Ovary (tissue), 9 donors: ENCODE measurements around the gene SCML1. TPM values are rescaled to one million over a fixed set of nuclear protein-coding genes. Genes with fewer than 3 reads are reported as not detected.

ENCODE experiments used
- DNase-seq, 5 donors: peaks; one replicate each; pipeline ENCODE4 v3.0.0-alpha.2; 2019 to 2020
- H3K27ac ChIP-seq, 2 donors: fragments of 200-600 bp; one replicate each; pipeline versions ENCODE4 v1.5.1 to v1.8.0; 2019 to 2022
- H3K27me3 ChIP-seq: fragments of 200-600 bp; one replicate; pipeline ENCODE4 v1.8.0; 2022
- H3K36me3 ChIP-seq: fragments of 200-600 bp; sonication (generic); one replicate; pipeline ENCODE4 v1.5.1; 2019
- H3K4me1 ChIP-seq: one replicate; pipeline ENCODE4 v1.8.1; 2013; ENCODE audit warnings: mild to moderate bottlenecking, moderate library complexity; ENCODE audit not compliant: insufficient read depth
- H3K4me3 ChIP-seq: fragments of 200-600 bp; sonication (generic); one replicate; pipeline ENCODE4 v1.5.1; 2017
- H3K9me3 ChIP-seq, 2 donors: fragments of 200-600 bp in 1 of 2; sonication (generic) in 1 of 2; one replicate each; pipeline versions ENCODE4 v1.5.1 to v1.8.1; 2013 to 2019; ENCODE audit warnings: mild to moderate bottlenecking in 1 of 2, moderate library complexity in 1 of 2
- EP300 ChIP-seq: sonication (generic); formaldehyde crosslinking; IDR thresholded peaks from one replicate; pipeline ENCODE4 v1.6.1; 2017; ENCODE audit warnings: antibody characterized with exemption
- POLR2A ChIP-seq: fragments of 450-650 bp; IDR thresholded peaks from one replicate; pipeline ENCODE4 v1.6.1; 2017; ENCODE audit warnings: antibody characterized with exemption, mild to moderate bottlenecking, moderate library complexity
- WGBS, 3 donors: extraction: QIAGEN DNeasy Blood & Tissue Kit in 1 of 3; methylation state at CpG; one replicate each; pipeline versions ENCODE4 v1.1.5 to v1.1.7; 2013 to 2017; 5-methylcytosine and 5-hydroxymethylcytosine counted together
- intact Hi-C, 4 donors: fragments of 100-400 bp; cut with DNase I; formaldehyde crosslinking; loops; one replicate each; pipeline versions ENCODE4 v1.11.0 to v1.15.1; 2022 to 2023
- polyA plus RNA-seq, 2 donors: library from polyadenylated mRNA; stranded (reverse); fragments of 200-250 nt in 1 of 2; fragments of 350-450 nt in 1 of 2; fragmentation: Illumina TruSeq in 1 of 2; extraction: RNeasy Lipid Tissue Mini Kit (QIAGEN cat#74804) in 1 of 2; gene quantifications; one replicate each; pipeline ENCODE4 v1.2.3, GENCODE V29; 2013 to 2014
- total RNA-seq, 7 donors: library from RNA; depleted of rRNA in 2 of 7; stranded (reverse); fragments of >200 nt in 2 of 7; fragmentation: NEBNext Ultra II Directional in 3 of 7; extraction: Animal tissue kit (Norgen Biotek cat#: 25700) in 3 of 7; gene quantifications; one replicate each; pipeline versions ENCODE4 v1.1.0 to v1.2.4, GENCODE V29; 2016 to 2023
- TF ChIP-seq, protein P1 (sequence below), 3 donors: fragments of 450-650 bp in 2 of 3; fragments of 200-600 bp in 1 of 3; IDR thresholded peaks; one replicate each; pipeline versions ENCODE4 v1.5.1 to v1.8.0; 2016 to 2022; ENCODE audit warnings: antibody characterized with exemption in 3 of 3, mild to moderate bottlenecking in 1 of 3
- donor health status: DM: no; HTN: no; CAD: no; lungs with moderate emphysema.
- donor health status: DM: no; HTN: no; CAD: no.
- donor health status: Bipolar disorder and iron deficiency.
- donor health status: DM: yes; HTN: yes; CAD: no.
- donor health status: DM: no; HTN: no; CAD: no.
- donor health status: DM: yes; HTN: yes; CAD: no.

SCML1 gene
- total and polyA plus RNA-seq, 9 donors = 14.1 to 27.7 (median 21.7) TPM

GRCh38 chrX:17788439-17788838 is 51.1 kb downstream of the SCML1 start:
- WGBS, 3 donors = 10 to 15% (median 14%) methylated on average over 4 of the region's 4 CpGs
- no peak overlapping the region for H3K27ac ChIP-seq
- no peaks in the 10 kb centered on the region for H3K36me3 ChIP-seq
- TF ChIP-seq, protein P1, sequence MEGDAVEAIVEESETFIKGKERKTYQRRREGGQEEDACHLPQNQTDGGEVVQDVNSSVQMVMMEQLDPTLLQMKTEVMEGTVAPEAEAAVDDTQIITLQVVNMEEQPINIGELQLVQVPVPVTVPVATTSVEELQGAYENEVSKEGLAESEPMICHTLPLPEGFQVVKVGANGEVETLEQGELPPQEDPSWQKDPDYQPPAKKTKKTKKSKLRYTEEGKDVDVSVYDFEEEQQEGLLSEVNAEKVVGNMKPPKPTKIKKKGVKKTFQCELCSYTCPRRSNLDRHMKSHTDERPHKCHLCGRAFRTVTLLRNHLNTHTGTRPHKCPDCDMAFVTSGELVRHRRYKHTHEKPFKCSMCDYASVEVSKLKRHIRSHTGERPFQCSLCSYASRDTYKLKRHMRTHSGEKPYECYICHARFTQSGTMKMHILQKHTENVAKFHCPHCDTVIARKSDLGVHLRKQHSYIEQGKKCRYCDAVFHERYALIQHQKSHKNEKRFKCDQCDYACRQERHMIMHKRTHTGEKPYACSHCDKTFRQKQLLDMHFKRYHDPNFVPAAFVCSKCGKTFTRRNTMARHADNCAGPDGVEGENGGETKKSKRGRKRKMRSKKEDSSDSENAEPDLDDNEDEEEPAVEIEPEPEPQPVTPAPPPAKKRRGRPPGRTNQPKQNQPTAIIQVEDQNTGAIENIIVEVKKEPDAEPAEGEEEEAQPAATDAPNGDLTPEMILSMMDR (IDR thresholded peaks at IDR 0.05) = peak; percentile 56 to 67 (median 65)
- no peak for TF ChIP-seq EP300
- TF ChIP-seq POLR2A = no peak
- H3K4me1 ChIP-seq = no peaks in the 10 kb centered on the region
- intact Hi-C loops = no loop called here
- DNase-seq = peak; percentile 35 to 65 (median 52)
- H3K27me3 ChIP-seq = no peaks in the 10 kb centered on the region
- H3K4me3 ChIP-seq = no peak overlapping the region
- H3K9me3 ChIP-seq = no peaks in the 10 kb centered on the region

- TF ChIP-seq, protein P1 (IDR thresholded peaks at IDR 0.05) = no peak
- no peak for TF ChIP-seq EP300
- TF ChIP-seq POLR2A = no peak
- intact Hi-C loops = no loop called here
- no peaks in the 10 kb centered on the region for H3K4me1 ChIP-seq
- no peak overlapping the region for H3K4me3 ChIP-seq
- no peaks in the 10 kb centered on the region for H3K9me3 ChIP-seq
- H3K27ac ChIP-seq = no peak overlapping the region
- no peaks in the 10 kb centered on the region for H3K27me3 ChIP-seq
- no peak for DNase-seq
- no peaks in the 10 kb centered on the region for H3K36me3 ChIP-seq
- 68 to 78% (median 70%) methylated on average over 8 of the region's 8 CpGs for WGBS, 3 donors
Observed at GRCh38 chrX:17788956-17789562, 51.8 kb downstream of the SCML1 start.

GRCh38 chrX:17792826-17793225 is 55.5 kb downstream of the SCML1 start:
- WGBS, 3 donors = 41 to 53% (median 47%) methylated on average over 1 of the region's 1 CpG
- intact Hi-C loops = no loop called here

GRCh38 chrX:17798921-17799320 is 61.6 kb downstream of the SCML1 start:
- Histone ChIP-seq H3K4me3 (no peak overlapping the region), H3K36me3 (no peaks in the 10 kb centered on the region), H3K9me3 (no peaks in the 10 kb centered on the region), H3K4me1 (no peaks in the 10 kb centered on the region), H3K27me3 (no peaks in the 10 kb centered on the region), H3K27ac (no peak overlapping the region)
- 88 to 95% (median 92%) methylated on average over 4 of the region's 4 CpGs for WGBS, 3 donors
- intact Hi-C loops = no loop called here
- TF ChIP-seq, protein P1 (IDR thresholded peaks at IDR 0.05) = no peak
- TF ChIP-seq EP300 = no peak
- no peak for TF ChIP-seq POLR2A
- no peak for DNase-seq

More at GRCh38 chrX:17792826-17793225, 55.5 kb downstream of the SCML1 start:
- no peak for DNase-seq
- no peaks in the 10 kb centered on the region for H3K36me3 ChIP-seq
- H3K4me3 ChIP-seq = no peak overlapping the region
- no peaks in the 10 kb centered on the region for H3K9me3 ChIP-seq
- H3K27ac ChIP-seq = no peak overlapping the region
- H3K4me1 ChIP-seq = no peaks in the 10 kb centered on the region
- no peak for TF ChIP-seq EP300
- TF ChIP-seq POLR2A = no peak
- TF ChIP-seq, protein P1 (IDR thresholded peaks at IDR 0.05) = no peak
- no peaks in the 10 kb centered on the region for H3K27me3 ChIP-seq
